NCI-H2081 (cell line): ENCODE results near the gene POTEG.
"Not testable (repeated sequence)": the region's sequence is repeated elsewhere in the genome, so short reads cannot be mapped to it uniquely, and the experiment has no call there.

Experiments
- DNase-seq, 2 experiments: peaks; one replicate each; lab custom pipeline; 2025; lab: John Stamatoyannopoulos, UW

Gene POTEG

DNA sequence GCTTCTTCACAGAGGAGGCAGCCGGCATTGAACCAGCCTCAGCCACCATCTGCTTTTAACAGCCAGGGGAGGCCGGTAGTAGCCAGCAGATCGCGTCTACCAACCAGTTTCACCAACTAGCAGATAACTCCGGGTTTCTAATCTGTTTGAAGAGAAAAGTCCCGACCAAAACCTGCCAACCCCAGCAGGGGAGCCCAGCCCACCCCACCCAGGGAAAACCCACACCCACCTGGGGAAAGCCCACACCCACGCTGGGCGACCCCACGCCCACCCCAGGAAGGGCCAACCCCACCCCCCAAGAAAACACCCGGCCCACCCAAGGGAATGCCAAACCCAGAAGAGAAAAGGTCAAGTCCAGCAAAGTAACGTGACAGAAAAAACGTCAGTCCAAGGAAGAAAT lies at the start of gene POTEG:
POTEG (minus strand) TSS at position 101 of the 400 bp plus-strand sequence; CDS start at position 49, 52 bp downstream.
- DNase-seq, result not testable (repeated sequence)

DNA sequence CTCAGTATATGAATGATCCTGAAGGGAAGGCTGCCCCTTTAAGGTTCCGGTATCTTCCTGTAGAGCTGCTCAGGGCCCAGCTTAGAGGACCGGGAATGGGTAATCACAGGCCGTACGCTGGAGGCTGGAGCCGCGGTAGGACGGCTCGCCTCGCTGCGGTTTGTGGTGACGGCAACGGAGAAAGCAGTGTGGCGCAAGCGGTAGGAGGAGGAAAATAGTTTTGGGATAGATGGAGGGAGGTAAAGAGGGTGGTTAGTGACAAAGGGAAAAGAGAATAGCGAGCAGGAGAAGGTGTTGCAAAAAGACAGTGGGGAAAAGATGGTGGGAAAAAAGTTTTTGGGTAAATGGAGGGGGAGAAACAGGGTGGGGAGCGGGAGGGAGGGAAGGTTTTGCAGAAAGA lies 48.0 kb upstream of the POTEG start:
- not testable (repeated sequence) for DNase-seq

GRCh38 chr14:19481421-19481820 lies 47.3 kb upstream of the POTEG start:
- not testable (repeated sequence) for DNase-seq

GRCh38 chr14:19480491-19480890 lies 46.4 kb upstream of the POTEG start:
- not testable (repeated sequence) for DNase-seq

GRCh38 chr14:19445761-19446160 lies 11.6 kb upstream of the POTEG start:
- not testable (repeated sequence) for DNase-seq

- DNase-seq, result not testable (repeated sequence)
Observed at GRCh38 chr14:19439826-19440225, 5.7 kb upstream of the POTEG start.

- not testable (repeated sequence) for DNase-seq
Observed at GRCh38 chr14:19439219-19439618, 5.1 kb upstream of the POTEG start.

DNA sequence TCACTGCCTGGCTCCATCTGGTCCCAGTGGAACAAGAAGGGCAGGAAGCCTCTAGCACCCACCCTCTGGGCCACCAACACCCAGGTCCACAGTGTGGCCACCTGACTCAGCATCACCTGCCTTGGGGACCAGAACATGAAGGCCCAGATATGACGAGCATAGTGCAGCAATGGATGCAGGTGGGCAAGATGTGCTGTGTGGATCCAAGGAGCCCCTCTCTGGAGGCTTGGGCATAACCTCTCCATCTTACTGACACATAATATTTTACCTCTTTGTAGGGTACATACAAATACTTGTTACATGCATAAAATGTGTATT lies 2.9 kb upstream of the POTEG start:
- not testable (repeated sequence) for DNase-seq

- DNase-seq, result not testable (repeated sequence)
Observed at GRCh38 chr14:19436311-19437125, 2.4 kb upstream of the POTEG start.

- not testable (repeated sequence) for DNase-seq
Observed at GRCh38 chr14:19435852-19436251, 1.7 kb upstream of the POTEG start.

DNA sequence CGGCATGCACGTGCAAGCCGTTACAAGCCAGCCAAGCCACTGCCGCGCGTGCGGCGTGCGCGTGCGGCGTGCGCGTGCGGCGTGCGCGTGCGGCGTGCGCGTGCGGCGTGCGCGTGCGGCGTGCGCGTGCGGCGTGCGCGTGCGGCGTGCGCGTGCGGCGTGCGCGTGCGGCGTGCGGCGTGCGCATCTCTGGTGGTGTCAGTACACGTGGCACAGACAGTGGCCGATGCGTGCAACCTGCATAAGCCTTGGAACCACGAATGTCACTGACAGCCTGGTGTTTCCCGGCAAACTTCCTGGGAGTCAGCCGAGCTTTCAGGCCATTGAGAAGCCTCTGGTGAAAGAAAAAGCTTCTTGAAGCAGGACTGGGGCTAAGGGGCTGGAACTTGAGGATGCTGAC lies 750 bp upstream of the POTEG start:
- DNase-seq, result not testable (repeated sequence)

- DNase-seq, result not testable (repeated sequence)
Observed at GRCh38 chr14:19433765-19434164, 376 bp downstream of the POTEG start.

GRCh38 chr14:19408519-19408918 lies 25.6 kb downstream of the POTEG start:
- not testable (repeated sequence) for DNase-seq

- not testable (repeated sequence) for DNase-seq
Observed at GRCh38 chr14:19402097-19402496, 32.0 kb downstream of the POTEG start.

DNA sequence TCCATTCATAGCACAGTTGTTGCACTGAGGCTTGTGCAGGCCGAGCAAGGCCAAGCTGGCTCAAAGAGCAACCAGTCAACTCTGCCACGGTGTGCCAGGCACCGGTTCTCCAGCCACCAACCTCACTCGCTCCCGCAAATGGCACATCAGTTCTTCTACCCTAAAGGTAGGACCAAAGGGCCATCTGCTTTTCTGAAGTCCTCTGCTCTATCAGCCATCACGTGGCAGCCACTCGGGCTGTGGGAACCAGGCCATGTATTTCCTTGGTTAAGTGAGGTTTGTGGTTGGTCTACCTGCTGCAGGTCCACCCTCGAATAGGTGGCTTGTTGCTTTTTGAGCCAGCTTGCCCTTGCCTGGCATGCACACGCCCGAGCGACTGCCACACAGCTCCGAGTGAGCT lies 39.4 kb downstream of the POTEG start:
- not testable (repeated sequence) for DNase-seq

- DNase-seq, result not testable (repeated sequence)
Observed at GRCh38 chr14:19390230-19390629, 43.9 kb downstream of the POTEG start.

GRCh38 chr14:19388741-19389140 lies 45.4 kb downstream of the POTEG start:
- DNase-seq, result not testable (repeated sequence)

GRCh38 chr14:19386996-19387395 lies 47.1 kb downstream of the POTEG start:
- not testable (repeated sequence) for DNase-seq

- not testable (repeated sequence) for DNase-seq
Observed at GRCh38 chr14:19386309-19386708, 47.8 kb downstream of the POTEG start.

DNA sequence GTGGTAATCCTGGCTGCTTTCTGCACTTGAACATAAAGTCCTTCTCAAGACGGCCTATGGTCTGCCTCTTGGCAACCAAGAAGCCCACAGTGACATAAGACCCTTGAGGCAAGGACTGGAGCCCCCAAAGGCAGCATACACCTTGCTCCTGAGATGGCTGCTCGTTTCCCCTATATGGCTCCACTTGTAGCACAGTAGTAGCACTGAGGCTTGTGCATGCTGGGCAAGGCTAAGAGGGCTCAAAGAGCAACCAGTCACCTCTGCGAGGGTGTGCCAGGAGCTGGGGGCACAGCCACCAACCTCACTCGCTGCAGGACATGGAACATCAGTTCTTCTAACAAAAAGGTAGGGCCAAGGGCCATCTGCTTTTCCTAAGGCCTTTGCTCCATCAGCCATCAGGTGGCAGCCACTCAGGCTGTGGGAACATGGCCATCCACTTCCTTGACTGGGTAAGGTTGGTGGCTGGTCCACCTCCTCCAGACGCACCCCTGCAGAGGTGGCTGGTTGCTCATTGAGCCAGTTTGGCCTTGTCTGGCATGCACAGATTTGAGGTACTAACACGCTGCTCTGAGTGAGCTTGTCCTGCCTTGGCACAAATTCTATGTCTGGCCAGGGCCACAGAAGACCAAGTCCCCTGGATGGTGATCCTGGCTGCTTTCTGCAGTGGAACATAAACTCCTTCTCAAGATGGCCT lies 49.9 kb downstream of the POTEG start:
- not testable (repeated sequence) for DNase-seq

DNA sequence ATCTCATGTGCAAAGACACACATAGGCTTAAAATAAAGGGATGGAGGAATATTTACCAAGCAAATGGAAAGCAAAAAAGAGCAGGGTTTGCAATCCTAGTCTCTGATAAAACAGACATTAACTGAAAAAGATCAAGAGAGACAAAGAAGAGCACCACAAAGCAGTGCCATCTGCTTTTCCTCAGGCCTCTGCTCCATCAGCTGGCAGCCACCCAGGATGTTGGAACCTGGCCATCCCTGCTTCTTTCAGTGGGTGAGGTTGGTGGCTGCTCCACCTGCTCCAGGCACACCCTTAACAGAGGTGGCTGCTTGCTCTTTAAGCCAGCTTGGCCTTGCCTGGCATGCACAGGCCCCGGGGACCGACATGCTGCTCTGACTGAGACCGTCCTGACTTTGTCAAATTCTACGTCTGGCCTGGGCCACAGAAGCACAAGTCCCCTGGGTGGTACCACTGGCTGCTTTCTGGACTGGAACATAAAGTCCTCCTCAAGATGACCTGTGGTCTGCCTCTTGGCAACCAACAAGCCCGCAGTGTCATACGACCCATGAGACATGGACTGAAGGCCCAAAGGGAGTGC lies 51.0 kb downstream of the POTEG start:
- DNase-seq, result not testable (repeated sequence)

- not testable (repeated sequence) for DNase-seq
Observed at GRCh38 chr14:19380137-19380536, 54.0 kb downstream of the POTEG start.

DNA sequence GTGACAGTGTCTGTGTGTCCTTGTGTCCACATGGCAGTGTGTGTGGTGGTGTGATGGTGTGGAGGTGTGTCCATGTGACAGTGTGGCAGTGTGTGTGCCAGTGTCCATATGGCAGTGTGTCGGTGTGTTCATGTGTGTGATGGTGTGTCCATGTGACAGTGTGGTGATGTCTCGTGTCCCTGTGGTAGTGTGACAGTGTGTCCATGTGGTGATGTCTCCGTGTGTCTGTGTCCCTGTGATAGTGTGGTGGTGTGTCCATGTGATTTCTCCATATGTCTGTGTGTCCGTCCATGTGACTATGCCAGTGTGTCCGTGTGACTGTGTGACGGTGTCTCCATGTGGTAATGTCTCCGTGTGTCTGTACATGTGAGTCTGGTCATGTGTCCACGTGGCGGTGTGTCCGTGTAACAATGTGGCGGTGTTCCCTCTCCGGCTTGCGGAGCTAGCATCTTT lies 59.7 kb downstream of the POTEG start:
- not testable (repeated sequence) for DNase-seq
